ENCODE data around the gene CST11.

The CST11 gene

DNA sequence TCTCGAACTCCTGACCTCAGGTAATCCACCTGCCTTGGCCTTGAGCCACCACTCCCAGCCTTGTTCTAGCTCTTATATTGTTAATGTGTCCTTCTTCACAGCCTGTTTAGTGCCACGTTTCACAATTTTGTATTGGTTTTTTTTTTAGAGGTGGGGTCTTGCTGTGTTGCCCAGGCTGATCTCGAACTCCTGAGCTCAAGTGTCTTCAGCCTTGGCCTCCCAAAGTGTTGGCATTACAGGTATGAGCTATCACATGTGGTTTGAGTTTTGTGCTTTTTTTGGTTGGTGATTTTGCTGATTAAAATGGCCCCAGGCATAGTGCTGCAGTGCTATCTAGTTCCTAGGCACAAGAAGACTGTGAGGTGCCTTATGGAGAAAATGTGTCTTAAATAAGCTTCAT, 19.0 kb downstream of the CST11 start:
- H3K4me3 ChIP-seq (ENCODE audit: severe bottlenecking) = no peak overlapping the region
- H3K27me3 ChIP-seq (ENCODE audit: insufficient read depth, poor library complexity, severe bottlenecking) = no peaks in the 10 kb centered on the region
- DNase-seq (ENCODE audit: low spot score) (no peak), ATAC-seq (ENCODE audit: low read depth) (no peak)
- no peak overlapping the region for H3K27ac ChIP-seq (ENCODE audit: poor library complexity, severe bottlenecking)
- H3K36me3 ChIP-seq (ENCODE audit: low read depth) = no peaks in the 10 kb centered on the region
- no peaks in the 10 kb centered on the region for H3K4me1 ChIP-seq (ENCODE audit: insufficient read depth, poor library complexity, severe bottlenecking)
- TF ChIP-seq, protein P1, sequence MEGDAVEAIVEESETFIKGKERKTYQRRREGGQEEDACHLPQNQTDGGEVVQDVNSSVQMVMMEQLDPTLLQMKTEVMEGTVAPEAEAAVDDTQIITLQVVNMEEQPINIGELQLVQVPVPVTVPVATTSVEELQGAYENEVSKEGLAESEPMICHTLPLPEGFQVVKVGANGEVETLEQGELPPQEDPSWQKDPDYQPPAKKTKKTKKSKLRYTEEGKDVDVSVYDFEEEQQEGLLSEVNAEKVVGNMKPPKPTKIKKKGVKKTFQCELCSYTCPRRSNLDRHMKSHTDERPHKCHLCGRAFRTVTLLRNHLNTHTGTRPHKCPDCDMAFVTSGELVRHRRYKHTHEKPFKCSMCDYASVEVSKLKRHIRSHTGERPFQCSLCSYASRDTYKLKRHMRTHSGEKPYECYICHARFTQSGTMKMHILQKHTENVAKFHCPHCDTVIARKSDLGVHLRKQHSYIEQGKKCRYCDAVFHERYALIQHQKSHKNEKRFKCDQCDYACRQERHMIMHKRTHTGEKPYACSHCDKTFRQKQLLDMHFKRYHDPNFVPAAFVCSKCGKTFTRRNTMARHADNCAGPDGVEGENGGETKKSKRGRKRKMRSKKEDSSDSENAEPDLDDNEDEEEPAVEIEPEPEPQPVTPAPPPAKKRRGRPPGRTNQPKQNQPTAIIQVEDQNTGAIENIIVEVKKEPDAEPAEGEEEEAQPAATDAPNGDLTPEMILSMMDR (IDR thresholded peaks at IDR 0.05; ENCODE audit: poor library complexity, severe bottlenecking) = no peak
- no peaks in the 10 kb centered on the region for H3K9me3 ChIP-seq (ENCODE audit: severe bottlenecking)

DNA sequence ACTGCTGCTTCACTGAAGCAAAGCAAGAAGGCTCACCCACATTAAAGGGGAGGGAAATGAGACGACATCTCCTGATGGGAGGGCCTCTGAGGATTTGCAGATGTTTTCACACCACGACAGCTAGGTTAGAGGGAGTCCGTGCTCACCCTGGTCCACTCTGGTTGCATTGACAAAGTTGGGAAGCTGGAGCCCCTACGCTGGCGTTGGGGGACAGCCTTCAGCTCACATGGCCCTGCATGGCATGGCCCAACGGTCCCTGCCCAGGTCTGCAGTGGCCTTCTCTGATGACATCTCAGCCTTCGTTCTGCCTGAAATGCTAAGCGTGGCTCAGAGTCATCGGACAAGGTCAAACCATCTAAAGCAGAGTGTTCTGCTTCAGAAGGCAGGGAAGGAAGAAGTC, 27.5 kb downstream of the CST11 start:
- ATAC-seq (ENCODE audit: low read depth) (no peak), DNase-seq (ENCODE audit: low spot score) (no peak)
- Histone ChIP-seq H3K4me1 (ENCODE audit: insufficient read depth, poor library complexity, severe bottlenecking) (peaks cover 2% of the 10 kb centered on the region), H3K9me3 (ENCODE audit: severe bottlenecking) (no peaks in the 10 kb centered on the region), H3K27me3 (ENCODE audit: insufficient read depth, poor library complexity, severe bottlenecking) (no peaks in the 10 kb centered on the region), H3K27ac (ENCODE audit: poor library complexity, severe bottlenecking) (no peak overlapping the region), H3K4me3 (ENCODE audit: severe bottlenecking) (no peak overlapping the region), H3K36me3 (ENCODE audit: low read depth) (no peaks in the 10 kb centered on the region)
- TF ChIP-seq, protein P1 (IDR thresholded peaks at IDR 0.05; ENCODE audit: poor library complexity, severe bottlenecking) = no peak

DNA sequence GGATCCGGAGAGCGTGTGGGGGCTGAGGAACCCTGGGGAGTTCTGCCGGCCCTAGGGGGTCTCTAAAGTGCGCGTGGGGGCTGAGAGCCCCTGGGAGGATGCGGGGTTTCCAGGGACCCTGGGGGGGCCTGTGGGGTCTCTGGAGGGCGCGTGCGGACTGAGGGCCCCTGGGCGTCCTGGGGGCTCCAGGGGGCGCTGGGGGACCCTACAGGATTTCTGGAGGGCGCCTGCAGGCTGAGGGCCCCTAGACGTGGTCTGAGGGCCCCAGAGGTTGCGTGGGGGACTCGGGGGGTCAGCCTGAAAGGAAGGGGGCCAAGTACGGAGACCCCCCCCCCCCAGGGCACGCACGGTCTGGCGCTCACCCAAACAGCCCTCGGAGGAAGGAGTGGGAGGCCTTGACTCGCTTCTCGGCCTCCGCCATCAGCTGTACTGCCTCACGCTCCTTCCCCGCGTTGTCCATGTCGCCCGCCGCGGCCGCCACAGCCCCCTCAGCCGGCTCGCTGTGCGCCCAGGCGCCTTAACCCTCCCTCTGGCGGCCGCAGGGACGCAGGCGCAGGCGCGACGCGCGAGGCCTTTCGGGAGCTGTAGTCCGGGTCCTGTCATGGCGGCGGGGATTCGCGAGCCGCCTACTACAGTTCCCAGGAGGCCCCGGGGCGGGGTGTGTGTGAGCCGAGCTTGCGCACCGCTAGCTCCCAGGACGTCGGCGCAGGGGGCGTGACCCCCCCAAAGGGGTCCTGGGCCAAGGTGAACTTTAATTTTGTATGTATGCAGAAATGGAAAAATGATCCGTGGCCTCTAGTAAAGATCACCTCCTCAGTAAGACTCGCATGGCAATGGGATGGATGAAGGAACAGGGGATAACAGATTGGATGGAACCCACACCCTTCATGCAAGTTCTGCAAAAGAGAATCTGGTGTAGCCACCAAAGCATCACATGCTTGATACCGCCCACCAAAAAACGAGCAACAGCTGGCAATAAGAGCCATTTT, 31.4 kb downstream of the CST11 start, which contains the start of gene NAPB:
TSS of gene NAPB (minus strand) at position 546 of the 989 bp plus-strand sequence. CDS start at position 460, 86 bp downstream.
- no peaks in the 10 kb centered on the region for H3K27me3 ChIP-seq (ENCODE audit: insufficient read depth, poor library complexity, severe bottlenecking)
- H3K4me1 ChIP-seq (ENCODE audit: insufficient read depth, poor library complexity, severe bottlenecking) = peaks cover 5% of the 10 kb centered on the region
- H3K4me3 ChIP-seq (ENCODE audit: severe bottlenecking) = peak within 1 kb of the TSS; percentile 88
- no peaks in the 10 kb centered on the region for H3K9me3 ChIP-seq (ENCODE audit: severe bottlenecking)
- peak; percentile 96 for DNase-seq (ENCODE audit: low spot score)
- H3K36me3 ChIP-seq (ENCODE audit: low read depth) = no peaks in the 10 kb centered on the region
- peak; percentile 98 for ATAC-seq (ENCODE audit: low read depth)
- H3K27ac ChIP-seq (ENCODE audit: poor library complexity, severe bottlenecking) = peak within 1 kb of the TSS; percentile 78
- TF ChIP-seq, protein P1 (IDR thresholded peaks at IDR 0.05; ENCODE audit: poor library complexity, severe bottlenecking) = peak; percentile 31

DNA sequence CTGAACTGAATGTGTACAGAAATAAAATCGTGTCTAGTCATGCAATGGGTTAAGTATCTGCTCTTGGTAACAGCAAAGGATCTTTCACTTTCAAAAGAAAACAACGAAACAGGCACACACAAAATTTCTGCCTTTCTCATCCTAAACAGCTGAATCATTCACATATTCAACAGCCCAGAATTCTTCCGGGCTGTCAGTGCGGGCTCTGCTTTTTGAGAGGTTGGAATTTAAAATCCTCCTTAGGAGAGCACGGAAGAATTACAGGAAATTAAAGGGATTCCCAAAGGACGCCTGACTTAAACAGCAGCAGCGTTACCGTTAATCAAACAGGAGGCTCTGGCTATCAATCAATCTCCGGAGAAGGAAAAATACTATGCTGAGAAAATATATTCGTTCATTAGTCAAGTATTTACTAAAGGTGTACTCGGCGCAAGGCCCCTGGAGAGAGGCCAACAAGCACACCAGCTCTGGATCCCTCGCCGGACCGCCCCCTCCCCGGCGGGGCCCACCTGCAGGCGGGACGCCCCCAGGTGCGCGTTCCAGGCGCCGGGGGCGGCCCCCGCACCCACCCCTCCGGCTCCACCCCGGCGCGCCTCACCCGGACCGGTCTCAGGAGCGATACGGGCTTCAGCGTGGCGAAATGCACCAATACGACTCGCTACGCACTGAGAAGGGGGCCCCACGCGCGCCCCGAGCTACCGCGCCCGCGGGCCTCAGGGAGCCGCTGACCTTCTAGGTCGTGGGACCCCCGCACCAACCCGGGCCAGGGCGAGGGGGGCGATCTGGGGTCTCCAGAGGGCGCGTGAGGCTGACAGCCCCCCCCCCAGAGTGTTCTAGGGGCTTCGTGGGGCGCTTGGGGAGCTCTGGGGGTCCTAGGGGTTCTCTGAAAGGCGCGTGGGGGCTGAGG, 32.4 kb downstream of the CST11 start:
- H3K36me3 ChIP-seq (ENCODE audit: low read depth) = no peaks in the 10 kb centered on the region
- TF ChIP-seq, protein P1 (IDR thresholded peaks at IDR 0.05; ENCODE audit: poor library complexity, severe bottlenecking) = no peak
- no peaks in the 10 kb centered on the region for H3K9me3 ChIP-seq (ENCODE audit: severe bottlenecking)
- ATAC-seq (ENCODE audit: low read depth) (peak; percentile 28), DNase-seq (ENCODE audit: low spot score) (no peak)
- peak overlapping the region; percentile 88 for H3K4me3 ChIP-seq (ENCODE audit: severe bottlenecking)
- H3K27me3 ChIP-seq (ENCODE audit: insufficient read depth, poor library complexity, severe bottlenecking) = no peaks in the 10 kb centered on the region
- H3K27ac ChIP-seq (ENCODE audit: poor library complexity, severe bottlenecking) = peak overlapping the region; percentile 78
- H3K4me1 ChIP-seq (ENCODE audit: insufficient read depth, poor library complexity, severe bottlenecking) = peaks cover 4% of the 10 kb centered on the region
